Transverse colon (tissue), 4 donors: ENCODE data around the gene DHRS12. TPM values are rescaled to one million over a fixed set of nuclear protein-coding genes. Genes with fewer than 3 reads are reported as not detected.

Experiments
- DNase-seq: peaks from one replicate; pipeline ENCODE4 v3.0.0-alpha.2; 2019
- H3K27ac ChIP-seq, 4 donors: fragments of 200-600 bp; sonication (generic); 2 replicates each; pipeline ENCODE4 v1.5.1; 2016 to 2018; ENCODE audit warnings: inconsistent platforms in 4 of 4
- H3K27me3 ChIP-seq: fragments of 200-600 bp; sonication (generic); 2 replicates; pipeline ENCODE4 v1.5.1; 2017; ENCODE audit warnings: inconsistent platforms
- H3K36me3 ChIP-seq, 4 donors: fragments of 200-600 bp; sonication (generic); 2 replicates each; pipeline ENCODE4 v1.5.1; 2017 to 2019; ENCODE audit warnings: inconsistent platforms in 4 of 4
- H3K4me1 ChIP-seq, 4 donors: fragments of 200-600 bp; sonication (generic); 2 replicates each; pipeline ENCODE4 v1.5.1; 2017 to 2020; ENCODE audit warnings: inconsistent platforms in 4 of 4
- H3K4me3 ChIP-seq, 4 donors: fragments of 200-600 bp; sonication (generic); 1 replicate in 1 of 4; 2 replicates in 3 of 4; pipeline versions ENCODE4 v1.5.1 to v1.6.1; 2017 to 2019; ENCODE audit warnings: inconsistent platforms in 4 of 4
- H3K9me3 ChIP-seq, 2 donors: fragments of 200-600 bp; sonication (generic); 2 replicates each; pipeline ENCODE4 v1.5.1; 2017 to 2019; ENCODE audit warnings: inconsistent platforms in 2 of 2
- CTCF ChIP-seq, 5 experiments: fragments of 200-600 bp in 3 of 5; fragments of 450-650 bp in 2 of 5; sonication (generic) in 3 of 5; IDR thresholded peaks; 1 replicate in 2 of 5; 2 replicates in 3 of 5; pipeline ENCODE4 v1.5.1; 2016 to 2017; ENCODE audit warnings: antibody characterized with exemption in 5 of 5, inconsistent platforms in 3 of 5, mild to moderate bottlenecking in 2 of 5, moderate library complexity in 1 of 5
- EP300 ChIP-seq: sonication (generic); formaldehyde crosslinking; IDR thresholded peaks from one replicate; pipeline ENCODE4 v1.6.1; 2017; ENCODE audit warnings: antibody characterized with exemption, low read depth
- POLR2A ChIP-seq: fragments of 450-650 bp; IDR thresholded peaks from one replicate; pipeline ENCODE4 v1.6.1; 2016; ENCODE audit warnings: antibody characterized with exemption, mild to moderate bottlenecking, moderate library complexity
- POLR2AphosphoS5 ChIP-seq, 3 donors: sonication (generic); formaldehyde crosslinking; IDR thresholded peaks; one replicate each; pipeline ENCODE4 v1.6.1; 2016; ENCODE audit warnings: antibody characterized with exemption in 3 of 3
- WGBS, 2 donors: methylation state at CpG; one replicate each; pipeline ENCODE4 v1.1.5; 2018; ENCODE audit warnings: low coverage in 1 of 2; 5-methylcytosine and 5-hydroxymethylcytosine counted together
- in situ Hi-C, 4 donors: fragments of 200-750 bp; cut with MboI; loops; one replicate each; pipeline versions ENCODE4 v1.15.0 to v1.15.1; 2017; ENCODE audit warnings: low sequenced_read_pairs in 3 of 4, low pct_ligation_motif_present in 1 of 4, low pct_unique_long_range_greater_than_20kb in 1 of 4
- intact Hi-C: fragments of 100-400 bp; cut with DNase I; formaldehyde crosslinking; loops from one replicate; pipeline ENCODE4 v1.15.1; 2023; ENCODE audit warnings: low total_unique reads
- total RNA-seq, 4 donors: library from RNA; depleted of rRNA; stranded (reverse); fragments of >200 nt; gene quantifications; one replicate each; pipeline ENCODE4 v1.1.0, GENCODE V29; 2016

Gene DHRS12
- total RNA-seq, 4 donors from 2014 or later: 5.2 to 17.8 (median 13.5) TPM

GRCh38 chr13:51726446-51727193 is 77.3 kb downstream of the DHRS12 start:
- TF ChIP-seq POLR2AphosphoS5 (IDR thresholded peaks at IDR 0.05) (no peak), EP300 (no peak), CTCF (IDR thresholded peaks at IDR 0.05) (no peak), POLR2A (no peak)
- Histone ChIP-seq H3K36me3 (no peaks in the 10 kb centered on the region), H3K9me3 (no peaks in the 10 kb centered on the region), H3K27ac (no peak overlapping the region), H3K4me3 (no peak overlapping the region), H3K27me3 (no peaks in the 10 kb centered on the region), H3K4me1 (peaks cover 0 to 19% (median 4%) of the 10 kb centered on the region in 4 donors)
- DNase-seq: no peak
- intact Hi-C loops (no loop called here), in situ Hi-C loops (no loop called here)
- WGBS, 2 donors: 70 to 100% methylated on average over 1 to 3 of the region's 3 CpGs

GRCh38 chr13:51724721-51725120 is 79.2 kb downstream of the DHRS12 start:
- in situ Hi-C loops: no loop called here
- intact Hi-C loops: no loop called here
- Histone ChIP-seq H3K27me3 (no peaks in the 10 kb centered on the region), H3K36me3 (no peaks in the 10 kb centered on the region), H3K4me1 (peaks cover 0 to 9% (median 0%) of the 10 kb centered on the region in 4 donors), H3K4me3 (no peak overlapping the region), H3K9me3 (no peaks in the 10 kb centered on the region), H3K27ac (no peak overlapping the region)
- TF ChIP-seq CTCF (IDR thresholded peaks at IDR 0.05) (no peak), EP300 (no peak), POLR2A (no peak)
- DNase-seq: no peak

- intact Hi-C loops: no loop called here
- no peak for DNase-seq
- no peak overlapping the region for H3K27ac ChIP-seq
- H3K36me3 ChIP-seq: no peaks in the 10 kb centered on the region
- WGBS, 2 donors: 80 to 99% methylated on average over 1 to 6 of the region's 6 CpGs
- H3K4me3 ChIP-seq: no peak overlapping the region
- in situ Hi-C loops: no loop called here
- peaks cover 0 to 7% (median 0%) of the 10 kb centered on the region in 4 donors for H3K4me1 ChIP-seq
- TF ChIP-seq POLR2A (no peak), CTCF (IDR thresholded peaks at IDR 0.05) (no peak), EP300 (no peak), POLR2AphosphoS5 (IDR thresholded peaks at IDR 0.05) (no peak)
- H3K9me3 ChIP-seq: no peaks in the 10 kb centered on the region
- no peaks in the 10 kb centered on the region for H3K27me3 ChIP-seq
Observed at GRCh38 chr13:51723529-51723928, 80.4 kb downstream of the DHRS12 start.

GRCh38 chr13:51721496-51721895 is 82.5 kb downstream of the DHRS12 start:
- in situ Hi-C loops (no loop called here), intact Hi-C loops (no loop called here)
- no peaks in the 10 kb centered on the region for H3K9me3 ChIP-seq
- H3K36me3 ChIP-seq: no peaks in the 10 kb centered on the region
- no peak for TF ChIP-seq CTCF (IDR thresholded peaks at IDR 0.05)
- no peak for TF ChIP-seq POLR2AphosphoS5 (IDR thresholded peaks at IDR 0.05)
- no peak for TF ChIP-seq EP300
- TF ChIP-seq POLR2A: no peak
- peaks cover 0 to 7% (median 0%) of the 10 kb centered on the region in 4 donors for H3K4me1 ChIP-seq
- H3K4me3 ChIP-seq: no peak overlapping the region
- H3K27me3 ChIP-seq: no peaks in the 10 kb centered on the region
- no peak overlapping the region for H3K27ac ChIP-seq
- WGBS, 2 donors: 63 to 66% methylated on average over 2 to 3 of the region's 3 CpGs
- no peak for DNase-seq
